Gastrocnemius medialis (tissue), 4 donors: ENCODE results near the gene SRPK2. TPM values are rescaled to one million over a fixed set of nuclear protein-coding genes. Genes with fewer than 3 reads are reported as not detected.

ENCODE experiments used
- ATAC-seq, 2 donors: fragments of 150-250 bp; one replicate each; pipeline ENCODE4 v1.9.1; 2016
- DNase-seq, 2 donors: peaks; one replicate each; pipeline ENCODE4 v3.0.0-alpha.2; 2019
- H3K27ac ChIP-seq, 4 donors: fragments of 200-600 bp; sonication (generic); 1 replicate in 1 of 4; 2 replicates in 3 of 4; pipeline ENCODE4 v1.5.1; 2016 to 2018; ENCODE audit warnings: mild to moderate bottlenecking in 2 of 4, moderate library complexity in 1 of 4
- H3K27me3 ChIP-seq, 3 donors: fragments of 200-600 bp; sonication (generic) in 2 of 3; 1 replicate in 1 of 3; 2 replicates in 2 of 3; pipeline versions ENCODE4 v1.5.1 to v1.6.0; 2016 to 2019; ENCODE audit warnings: mild to moderate bottlenecking in 1 of 3, moderate library complexity in 1 of 3
- H3K36me3 ChIP-seq, 2 donors: fragments of 200-600 bp; sonication (generic) in 1 of 2; one replicate each; pipeline ENCODE4 v1.5.1; 2017 to 2018
- H3K4me1 ChIP-seq, 2 donors: fragments of 200-600 bp; sonication (generic) in 1 of 2; one replicate each; pipeline ENCODE4 v1.5.1; 2016 to 2017; ENCODE audit warnings: mild to moderate bottlenecking in 2 of 2
- H3K4me3 ChIP-seq, 4 donors: fragments of 200-600 bp; sonication (generic) in 3 of 4; 1 replicate in 1 of 4; 2 replicates in 3 of 4; pipeline ENCODE4 v1.5.1; 2016 to 2019; ENCODE audit warnings: mild to moderate bottlenecking in 2 of 4
- H3K9me3 ChIP-seq, 3 donors: fragments of 200-600 bp; sonication (generic) in 2 of 3; 1 replicate in 1 of 3; 2 replicates in 2 of 3; pipeline ENCODE4 v1.5.1; 2016 to 2019
- POLR2A ChIP-seq, 2 donors: fragments of 450-650 bp; IDR thresholded peaks; one replicate each; pipeline ENCODE4 v1.6.1; 2017; ENCODE audit warnings: antibody characterized with exemption in 2 of 2, mild to moderate bottlenecking in 2 of 2, moderate library complexity in 2 of 2
- in situ Hi-C, 4 donors: fragments of 200-750 bp; cut with MboI; loops; one replicate each; pipeline versions ENCODE4 v1.15.0 to v1.8.0; 2017; ENCODE audit warnings: low sequenced_read_pairs in 4 of 4
- intact Hi-C: fragments of 100-400 bp; cut with DNase I; formaldehyde crosslinking; loops from one replicate; pipeline ENCODE4 v1.15.1; 2023; ENCODE audit warnings: low total_unique reads
- total RNA-seq, 4 donors: library from RNA; depleted of rRNA; stranded (reverse); fragments of >200 nt; gene quantifications; one replicate each; pipeline versions ENCODE4 v1.1.0 to v1.2.3, GENCODE V29; 2016
- TF ChIP-seq, protein P1 (sequence below), 5 experiments: fragments of 450-650 bp in 3 of 5; fragments of 200-600 bp in 2 of 5; sonication (generic) in 2 of 5; IDR thresholded peaks in 4 of 5; conservative IDR thresholded peaks in 1 of 5; 1 replicate in 4 of 5; 2 replicates in 1 of 5; pipeline ENCODE4 v1.5.1; 2016 to 2019; ENCODE audit warnings: antibody characterized with exemption in 5 of 5, mild to moderate bottlenecking in 3 of 5, moderate library complexity in 3 of 5

SRPK2 gene
- total RNA-seq, 4 donors from 2014 or later, result 18.1 to 49.0 (median 21.3) TPM

DNA sequence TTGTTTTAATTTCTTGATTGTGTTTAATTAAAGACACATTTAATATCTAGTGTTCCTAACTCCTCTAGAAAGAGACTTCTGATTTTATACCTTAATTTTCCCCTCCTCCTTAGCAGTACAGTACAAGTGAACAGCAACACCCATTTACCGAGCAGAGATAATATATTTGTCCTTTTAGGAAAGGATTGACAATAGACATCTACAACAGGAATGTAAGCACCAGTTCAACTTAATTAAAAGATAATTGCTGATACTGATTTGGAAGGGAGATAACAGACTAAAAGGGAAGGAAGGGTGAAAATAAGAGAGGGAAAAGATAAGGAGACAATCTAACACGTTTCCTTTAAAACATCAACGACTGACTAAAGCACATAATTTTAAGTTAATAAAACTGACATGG is 119.3 kb downstream of the SRPK2 start:
- in situ Hi-C loops, result no loop called here
- Histone ChIP-seq H3K27me3 (no peaks in the 10 kb centered on the region), H3K4me3 (peak overlapping the region; percentile 44 to 59 (median 56)), H3K4me1 (peaks cover 19 to 40% of the 10 kb centered on the region in 2 donors), H3K27ac (peak overlapping the region; percentile 81 to 87 (median 84)), H3K36me3 (no peaks in the 10 kb centered on the region), H3K9me3 (no peaks in the 10 kb centered on the region)
- peak; percentile 47 to 48 for ATAC-seq
- no peak for TF ChIP-seq POLR2A (IDR thresholded peaks at IDR 0.05)
- no peak for DNase-seq
- intact Hi-C loops, result loop anchor here (2.0 to 10.0 kb wide), 4 partner anchors 119 to 1925 kb away; partner anchors contain the start of genes DNAJC2, PSMC2, RINT1 and SRPK2

DNA sequence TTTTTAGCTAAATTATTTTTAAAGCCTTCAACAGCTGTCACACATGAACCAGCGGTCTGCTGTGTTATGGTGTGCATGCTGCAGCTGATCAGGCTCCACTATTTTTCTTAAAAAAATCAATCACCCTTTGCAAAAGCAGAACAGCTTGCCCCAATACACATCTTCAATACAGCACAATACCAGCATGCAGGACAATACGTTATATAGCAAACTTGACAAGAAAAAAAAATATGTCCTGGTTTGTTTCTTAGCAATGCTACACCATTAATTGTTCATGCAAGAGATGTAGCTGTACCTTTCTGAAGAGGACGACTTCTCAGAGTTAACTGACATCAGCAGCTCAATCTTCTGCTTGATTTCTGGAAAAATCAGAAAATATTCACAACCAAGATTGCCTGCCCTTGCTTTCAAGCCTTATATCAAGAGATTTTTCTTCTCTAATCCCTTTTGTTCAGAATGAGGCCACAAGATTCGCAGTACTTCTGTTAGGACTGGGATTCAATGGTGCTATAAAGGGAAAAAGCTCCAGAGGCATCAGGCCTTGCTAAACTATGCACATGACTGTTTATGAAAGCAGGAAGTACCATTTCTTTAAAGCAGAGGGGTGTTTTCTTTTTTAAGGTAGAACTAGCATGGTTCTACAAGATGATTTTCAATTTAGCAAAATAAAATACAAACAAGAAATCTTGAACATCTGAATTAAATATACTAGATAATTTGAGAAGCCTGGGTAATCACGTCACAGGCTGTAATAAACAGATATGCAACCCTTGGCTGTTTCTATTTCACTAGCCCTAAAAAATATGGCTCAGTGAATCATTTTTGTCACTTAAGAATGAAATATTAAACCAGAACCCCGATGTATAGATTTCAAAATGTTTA is 120.0 kb downstream of the SRPK2 start:
- ATAC-seq, result peak; percentile 95 to 96
- Histone ChIP-seq H3K9me3 (no peaks in the 10 kb centered on the region), H3K4me1 (peaks cover 19 to 40% of the 10 kb centered on the region in 2 donors), H3K27me3 (no peaks in the 10 kb centered on the region), H3K36me3 (no peaks in the 10 kb centered on the region), H3K4me3 (peak overlapping the region; percentile 44 to 59 (median 56)), H3K27ac (peak overlapping the region; percentile 81 to 87 (median 84))
- peak in 1 of 2 donors; percentile 22 for DNase-seq
- in situ Hi-C loops, result no loop called here
- TF ChIP-seq, protein P1, sequence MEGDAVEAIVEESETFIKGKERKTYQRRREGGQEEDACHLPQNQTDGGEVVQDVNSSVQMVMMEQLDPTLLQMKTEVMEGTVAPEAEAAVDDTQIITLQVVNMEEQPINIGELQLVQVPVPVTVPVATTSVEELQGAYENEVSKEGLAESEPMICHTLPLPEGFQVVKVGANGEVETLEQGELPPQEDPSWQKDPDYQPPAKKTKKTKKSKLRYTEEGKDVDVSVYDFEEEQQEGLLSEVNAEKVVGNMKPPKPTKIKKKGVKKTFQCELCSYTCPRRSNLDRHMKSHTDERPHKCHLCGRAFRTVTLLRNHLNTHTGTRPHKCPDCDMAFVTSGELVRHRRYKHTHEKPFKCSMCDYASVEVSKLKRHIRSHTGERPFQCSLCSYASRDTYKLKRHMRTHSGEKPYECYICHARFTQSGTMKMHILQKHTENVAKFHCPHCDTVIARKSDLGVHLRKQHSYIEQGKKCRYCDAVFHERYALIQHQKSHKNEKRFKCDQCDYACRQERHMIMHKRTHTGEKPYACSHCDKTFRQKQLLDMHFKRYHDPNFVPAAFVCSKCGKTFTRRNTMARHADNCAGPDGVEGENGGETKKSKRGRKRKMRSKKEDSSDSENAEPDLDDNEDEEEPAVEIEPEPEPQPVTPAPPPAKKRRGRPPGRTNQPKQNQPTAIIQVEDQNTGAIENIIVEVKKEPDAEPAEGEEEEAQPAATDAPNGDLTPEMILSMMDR (IDR thresholded peaks at IDR 0.05 in 4 of 5, conservative IDR thresholded peaks at IDR 0.05 in 1 of 5), result no peak
- peak; percentile 31 to 72 for TF ChIP-seq POLR2A (IDR thresholded peaks at IDR 0.05)
- intact Hi-C loops, result loop anchor here (2.0 to 10.0 kb wide), 4 partner anchors 120 to 1924 kb away; partner anchors contain the start of genes DNAJC2, PSMC2, RINT1 and SRPK2

DNA sequence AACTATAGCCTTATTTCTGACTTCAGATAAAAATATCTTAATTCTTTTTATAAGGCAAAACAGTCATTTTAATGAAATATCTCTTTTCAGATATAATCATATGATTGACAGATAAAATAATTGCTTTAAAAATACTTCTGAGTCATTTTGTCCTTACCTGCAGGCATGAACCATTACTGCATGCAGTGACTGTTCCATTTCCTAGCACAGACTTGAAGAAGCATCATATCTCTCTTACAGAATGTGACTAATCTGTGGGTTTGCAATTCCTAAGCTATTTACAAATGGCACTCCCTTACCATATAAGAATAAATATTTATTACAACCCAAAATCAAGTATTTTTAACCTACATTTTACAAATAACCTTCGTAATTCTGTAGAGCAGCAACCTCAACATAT is 120.7 kb downstream of the SRPK2 start:
- no peak for DNase-seq
- ATAC-seq, result peak; percentile 63 to 67
- in situ Hi-C loops (no loop called here), intact Hi-C loops (loop anchor here (2.0 to 10.0 kb wide), 4 partner anchors 121 to 1923 kb away; partner anchors contain the start of genes DNAJC2, PSMC2, RINT1 and SRPK2)
- Histone ChIP-seq H3K36me3 (no peaks in the 10 kb centered on the region), H3K27ac (peak overlapping the region; percentile 81 to 87 (median 84)), H3K27me3 (no peaks in the 10 kb centered on the region), H3K4me3 (peak overlapping the region; percentile 44 to 59 (median 56)), H3K4me1 (peaks cover 19 to 40% of the 10 kb centered on the region in 2 donors), H3K9me3 (no peaks in the 10 kb centered on the region)
- no peak for TF ChIP-seq POLR2A (IDR thresholded peaks at IDR 0.05)
- TF ChIP-seq, protein P1 (IDR thresholded peaks at IDR 0.05 in 4 of 5, conservative IDR thresholded peaks at IDR 0.05 in 1 of 5), result peak in 2 of 5 experiments; percentile 24 to 29

DNA sequence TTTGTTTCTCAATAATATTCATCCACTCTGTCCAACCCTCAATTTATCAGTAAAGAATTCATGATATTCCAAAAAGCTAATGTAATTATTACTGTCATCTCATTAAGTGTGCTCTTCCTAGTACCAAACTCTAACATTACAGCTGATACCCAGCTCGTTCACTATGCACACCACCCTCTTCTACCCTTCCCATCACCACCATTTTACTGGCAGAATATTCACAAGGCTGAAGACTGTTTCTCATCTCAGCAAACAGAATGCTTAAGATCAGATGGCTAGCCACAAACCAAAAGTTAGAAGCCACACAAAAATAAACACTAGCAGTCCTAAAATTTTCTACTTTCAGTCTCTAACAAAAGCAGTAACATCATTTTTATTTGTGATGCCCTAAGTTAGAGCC is 121.5 kb downstream of the SRPK2 start:
- Histone ChIP-seq H3K27me3 (no peaks in the 10 kb centered on the region), H3K27ac (peak overlapping the region; percentile 81 to 87 (median 84)), H3K36me3 (no peaks in the 10 kb centered on the region), H3K9me3 (no peaks in the 10 kb centered on the region), H3K4me3 (peak overlapping the region; percentile 44 to 59 (median 56)), H3K4me1 (peaks cover 19 to 45% of the 10 kb centered on the region in 2 donors)
- TF ChIP-seq POLR2A (IDR thresholded peaks at IDR 0.05), result no peak
- TF ChIP-seq, protein P1 (IDR thresholded peaks at IDR 0.05 in 4 of 5, conservative IDR thresholded peaks at IDR 0.05 in 1 of 5), result no peak
- no peak for DNase-seq
- intact Hi-C loops (loop anchor here (5.0 to 10.0 kb wide), 3 partner anchors 265 to 1922 kb away; partner anchors contain the start of genes DNAJC2, PSMC2 and RINT1), in situ Hi-C loops (no loop called here)
- no peak for ATAC-seq

- H3K9me3 ChIP-seq, result no peaks in the 10 kb centered on the region
- ATAC-seq (no peak), DNase-seq (no peak)
- in situ Hi-C loops, result no loop called here
- intact Hi-C loops, result loop anchor here (5.0 to 10.0 kb wide), 3 partner anchors 268 to 1920 kb away; partner anchors contain the start of genes DNAJC2, PSMC2 and RINT1
- no peaks in the 10 kb centered on the region for H3K36me3 ChIP-seq
- peaks cover 29 to 51% of the 10 kb centered on the region in 2 donors for H3K4me1 ChIP-seq
- no peak for TF ChIP-seq POLR2A (IDR thresholded peaks at IDR 0.05)
- TF ChIP-seq, protein P1 (IDR thresholded peaks at IDR 0.05 in 4 of 5, conservative IDR thresholded peaks at IDR 0.05 in 1 of 5), result no peak
- no peak overlapping the region for H3K27ac ChIP-seq
- H3K27me3 ChIP-seq, result no peaks in the 10 kb centered on the region
- no peak overlapping the region for H3K4me3 ChIP-seq
Observed at GRCh38 chr7:105264707-105265106, 124.0 kb downstream of the SRPK2 start.
